Activated CD8-positive, alpha-beta memory T cell treated with anti-CD3 and anti-CD28 coated beads for 1 hour (primary cell): ENCODE measurements around the gene RIC1.
"Not testable (repeated sequence)": the region's sequence is repeated elsewhere in the genome, so short reads cannot be mapped to it uniquely, and the experiment has no call there.

Experiments used
- DNase-seq, 2 donors: peaks; one replicate each; pipeline ENCODE4 v3.0.0-alpha.2; 2020; ENCODE audit warnings: low read depth in 1 of 2; ENCODE audit errors: extremely low read depth in 1 of 2

The RIC1 gene

DNA sequence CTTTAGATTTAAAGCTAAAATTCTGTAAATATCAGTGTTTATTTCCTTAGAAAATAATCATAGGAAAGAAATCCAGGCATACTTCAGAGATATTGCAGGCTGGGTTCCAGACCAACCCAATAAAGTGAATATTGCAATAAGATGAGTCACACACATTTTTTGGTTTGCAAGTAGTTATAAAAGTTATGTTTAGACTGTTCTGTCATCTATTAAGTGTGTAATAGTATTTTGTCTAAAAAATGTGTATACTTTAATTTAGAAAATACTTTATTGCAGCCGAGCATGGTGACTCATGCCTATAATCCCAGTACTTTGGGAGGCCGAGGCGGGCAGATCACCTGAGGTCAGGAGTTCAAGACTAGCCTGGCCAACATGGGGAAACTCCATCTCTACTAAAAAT, 6.9 kb upstream of the RIC1 start:
- no peak for DNase-seq

DNA sequence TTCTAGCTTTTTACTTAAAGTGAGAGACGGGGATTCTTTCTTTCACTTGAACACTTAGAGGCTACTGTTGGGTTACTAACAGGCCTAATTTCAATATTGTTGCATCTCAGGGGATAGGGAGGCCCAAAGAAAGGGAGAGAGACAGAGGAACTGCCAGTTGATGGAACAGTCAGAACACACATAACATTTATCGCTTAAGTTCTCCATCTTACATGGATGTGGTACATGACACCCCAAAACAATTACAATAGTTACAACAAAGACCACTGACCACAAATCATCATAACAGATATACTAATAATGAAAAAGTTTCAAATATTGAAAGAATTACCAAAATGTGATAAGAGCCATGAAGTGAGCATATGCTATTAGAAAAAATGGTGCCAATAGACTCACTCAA, 4.3 kb upstream of the RIC1 start:
- DNase-seq: no peak

DNA sequence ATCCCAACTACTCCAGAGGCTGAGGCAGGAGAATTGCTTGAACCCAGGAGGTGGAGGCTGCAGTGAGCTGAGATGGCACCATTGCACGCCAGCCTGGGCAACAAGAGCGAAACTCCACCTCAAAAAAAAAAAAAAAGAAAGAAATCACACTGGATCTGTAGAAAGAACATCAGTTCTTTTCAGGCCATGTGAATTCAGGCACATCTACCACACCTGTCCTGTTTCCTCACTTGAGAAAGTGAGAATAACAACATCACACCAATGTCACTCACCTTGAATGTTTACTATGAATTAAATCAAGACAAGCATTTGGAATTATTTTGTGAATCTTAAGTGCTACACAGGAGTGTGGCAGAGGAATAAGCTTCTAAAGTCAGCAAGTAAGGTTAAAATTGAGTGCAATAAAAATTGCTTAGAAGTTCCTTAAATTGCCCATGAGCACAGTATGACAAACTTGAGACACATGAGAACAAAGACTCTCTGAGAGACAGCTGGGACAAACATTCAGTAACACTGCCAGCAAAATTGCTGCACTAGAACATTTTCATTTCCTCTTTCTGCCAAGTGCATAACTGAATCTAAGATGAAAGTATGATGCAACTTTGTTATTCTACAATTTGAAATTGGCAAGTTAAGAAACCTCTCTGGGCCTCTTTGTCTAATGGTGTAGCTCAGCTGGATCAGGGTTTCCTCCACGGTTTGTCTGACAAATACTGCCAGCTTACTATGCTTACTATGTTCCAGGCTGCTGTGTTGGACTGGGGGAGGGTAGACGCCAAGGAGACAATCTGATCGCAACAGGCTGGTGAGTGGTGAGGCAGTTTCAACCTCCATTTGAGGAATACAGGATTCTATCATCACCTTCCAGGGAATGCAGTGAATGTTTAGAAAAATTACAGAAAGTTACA, 1.9 kb upstream of the RIC1 start:
- DNase-seq: no peak

- not testable (repeated sequence) for DNase-seq
Observed at GRCh38 chr9:5627686-5628085, 1.2 kb upstream of the RIC1 start.

DNA sequence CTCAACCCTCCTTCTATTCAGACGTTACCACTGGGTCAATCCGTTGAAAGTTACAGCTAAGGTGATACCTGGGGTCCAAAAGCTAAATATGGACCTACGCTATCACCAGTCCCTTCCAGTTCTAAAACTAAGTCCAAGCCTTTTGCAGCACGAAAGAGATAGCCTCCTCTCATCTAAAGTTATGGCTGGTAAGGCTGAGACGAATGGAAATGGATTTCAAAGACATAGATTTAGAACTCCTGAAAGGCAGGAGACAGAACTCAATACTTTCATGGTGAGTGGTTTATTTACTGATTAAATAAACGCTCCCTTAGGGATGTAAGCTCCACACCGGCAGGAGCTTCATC, 751 bp upstream of the RIC1 start:
- DNase-seq: no peak

- peak in 1 of 2 donors; percentile 17 for DNase-seq
Observed at GRCh38 chr9:5629312-5630080, 589 bp downstream of the RIC1 start.

- no peak for DNase-seq
Observed at GRCh38 chr9:5630081-5630507, 1.2 kb downstream of the RIC1 start.

DNA sequence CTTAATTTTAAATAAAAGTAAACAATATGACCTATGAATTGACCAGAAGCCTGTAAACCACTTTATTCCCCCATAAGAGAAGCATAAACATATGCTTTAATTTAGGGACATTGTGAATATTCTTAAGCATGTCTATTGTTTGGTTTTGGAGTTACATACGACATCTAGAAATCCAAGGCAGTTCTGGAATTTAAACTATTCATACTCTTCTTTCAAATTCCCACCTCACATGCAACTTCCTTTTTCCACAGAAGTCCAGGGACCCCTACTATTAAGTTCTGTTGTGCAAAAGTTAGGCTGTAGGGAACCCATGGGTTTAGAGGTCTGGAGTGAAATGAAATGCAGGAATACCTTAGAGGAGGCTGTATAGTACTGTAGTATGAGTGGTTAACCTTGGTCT, 2.1 kb downstream of the RIC1 start:
- DNase-seq: no peak

DNA sequence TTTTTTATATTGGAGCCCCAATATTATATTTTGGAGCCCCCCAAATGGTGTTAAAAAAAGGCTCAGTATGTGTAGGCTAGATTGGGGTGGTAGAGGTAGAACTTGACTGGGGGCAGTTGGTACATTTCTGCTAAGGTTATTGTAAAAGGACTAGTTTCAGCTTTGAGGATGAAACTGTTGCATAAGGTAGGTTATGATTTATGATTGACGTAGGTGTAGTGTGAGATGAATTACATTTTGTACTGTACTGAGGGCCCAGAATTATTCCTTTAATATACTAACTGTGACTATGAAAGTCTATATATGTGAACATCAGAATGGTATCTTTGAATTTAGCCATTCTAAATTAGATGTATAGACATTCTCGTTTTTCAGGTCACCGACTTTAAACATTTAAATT, 3.6 kb downstream of the RIC1 start:
- DNase-seq: no peak

GRCh38 chr9:5633243-5633642, 4.3 kb downstream of the RIC1 start:
- no peak for DNase-seq

DNA sequence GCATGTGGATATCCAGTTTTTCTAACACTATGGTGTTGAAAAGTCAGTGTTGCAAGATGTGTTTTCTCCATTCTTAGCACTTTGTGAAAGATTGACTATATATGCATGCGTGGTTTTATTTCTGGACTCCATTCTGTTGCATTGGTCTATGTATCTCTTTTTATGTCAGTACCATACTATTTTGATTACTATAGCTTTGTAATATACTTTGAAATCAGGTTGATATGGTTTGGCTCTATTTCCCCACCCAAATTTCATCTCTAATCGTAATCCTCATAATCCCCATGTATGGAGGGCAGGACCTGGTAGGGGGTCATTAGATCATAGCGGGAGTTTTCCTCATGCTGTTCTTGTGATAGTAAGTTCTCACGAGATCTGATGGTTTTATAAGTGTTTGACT, 6.5 kb downstream of the RIC1 start:
- no peak for DNase-seq

GRCh38 chr9:5639816-5640215, 10.9 kb downstream of the RIC1 start:
- DNase-seq: no peak

GRCh38 chr9:5642170-5642569, 13.3 kb downstream of the RIC1 start:
- DNase-seq: no peak

GRCh38 chr9:5643005-5643624, 14.2 kb downstream of the RIC1 start:
- DNase-seq: no peak

DNA sequence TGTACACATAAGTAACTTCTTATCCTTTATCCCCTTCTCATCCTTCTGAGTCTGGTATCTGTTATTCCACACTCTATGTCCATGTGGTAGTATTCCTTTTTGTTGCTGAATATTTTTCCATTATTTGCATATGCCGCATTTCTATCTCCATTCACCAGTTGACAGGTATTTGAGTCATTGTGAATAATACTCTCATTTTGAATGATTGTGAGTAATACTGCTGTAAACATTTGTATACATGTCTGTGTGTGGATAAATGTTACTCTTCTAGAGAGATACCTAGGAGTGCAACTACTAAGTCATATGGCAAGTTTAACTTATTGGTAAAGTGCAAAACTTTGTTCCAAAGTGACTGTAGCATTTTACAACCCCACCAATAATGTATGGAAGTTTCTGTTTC, 15.6 kb downstream of the RIC1 start:
- no peak for DNase-seq

GRCh38 chr9:5646116-5646515, 17.2 kb downstream of the RIC1 start:
- no peak for DNase-seq

- no peak for DNase-seq
Observed at GRCh38 chr9:5650356-5651105, 21.6 kb downstream of the RIC1 start.

DNA sequence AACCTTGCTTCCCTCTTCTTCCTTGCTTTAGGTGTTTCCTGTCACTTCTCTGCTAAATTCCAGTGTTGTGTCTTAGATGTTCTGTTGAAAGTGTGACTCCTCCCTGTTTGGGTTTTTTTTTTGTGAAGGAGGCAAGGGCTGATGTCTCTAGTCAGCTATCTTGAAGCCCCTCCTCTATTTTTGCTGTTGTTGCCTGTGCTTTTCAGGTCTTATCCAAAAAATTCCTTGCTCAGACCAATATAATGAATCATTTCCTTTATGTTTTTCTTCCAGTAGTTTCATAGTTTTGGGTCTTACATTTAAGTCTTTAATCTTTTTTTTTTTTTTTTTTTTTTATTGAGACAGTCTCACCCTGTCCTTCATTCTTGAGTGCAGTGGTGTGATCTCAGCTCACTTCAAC, 22.3 kb downstream of the RIC1 start:
- no peak for DNase-seq

DNA sequence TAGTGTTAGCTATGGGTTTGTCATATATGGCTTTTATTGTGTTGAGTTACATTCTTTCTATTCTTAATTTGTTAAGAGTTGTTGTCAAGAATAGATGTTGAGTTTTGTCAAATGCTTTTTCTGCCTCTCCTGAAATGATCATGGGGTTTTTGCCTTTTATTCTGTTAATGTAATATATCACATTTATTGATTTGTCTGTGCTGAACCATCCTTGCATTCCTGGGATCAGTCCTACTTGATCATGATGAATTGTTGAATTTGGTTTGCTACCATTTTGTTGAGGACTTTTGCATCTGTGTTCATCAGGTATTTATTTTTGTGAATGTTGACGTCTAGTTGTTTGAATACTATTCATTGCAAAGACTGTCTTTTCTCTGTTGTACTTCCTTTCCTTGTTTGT, 23.9 kb downstream of the RIC1 start:
- no peak for DNase-seq

GRCh38 chr9:5662804-5663203, 33.9 kb downstream of the RIC1 start:
- not testable (repeated sequence) for DNase-seq

GRCh38 chr9:5665059-5665458, 36.2 kb downstream of the RIC1 start:
- DNase-seq: no peak
